Mucosa of descending colon (tissue), 3 donors: ENCODE data around the gene PKD2L2. TPM values are rescaled to one million over a fixed set of nuclear protein-coding genes. Genes with fewer than 3 reads are reported as not detected.
"Not testable (repeated sequence)": the region's sequence is repeated elsewhere in the genome, so short reads cannot be mapped to it uniquely, and the experiment has no call there.

Experiments used
- ATAC-seq: fragments of 200-7000 bp; cut with Tn5 transposase; one replicate; pipeline ENCODE4 v1.9.1; 2020; ENCODE audit warnings: mild to moderate bottlenecking, moderate library complexity
- DNase-seq, 3 donors: peaks; one replicate each; pipeline ENCODE4 v3.0.0-alpha.2; 2020
- H3K36me3 ChIP-seq: fragments of 200-600 bp; one replicate; pipeline ENCODE4 v1.8.0; 2021; ENCODE audit warnings: low read depth, mild to moderate bottlenecking
- H3K4me1 ChIP-seq: fragments of 200-600 bp; one replicate; pipeline ENCODE4 v1.8.0; 2021; ENCODE audit warnings: low read depth, mild to moderate bottlenecking
- H3K4me3 ChIP-seq: fragments of 200-600 bp; one replicate; pipeline ENCODE4 v1.8.0; 2021; ENCODE audit warnings: mild to moderate bottlenecking
- H3K9me3 ChIP-seq: fragments of 200-600 bp; one replicate; pipeline ENCODE4 v1.8.0; 2021; ENCODE audit warnings: mild to moderate bottlenecking
- CTCF ChIP-seq: fragments of 200-600 bp; IDR thresholded peaks from one replicate; pipeline ENCODE4 v1.8.0; 2022; ENCODE audit warnings: antibody characterized with exemption, mild to moderate bottlenecking
- intact Hi-C, 2 donors: fragments of 100-400 bp; cut with DNase I in 1 of 2; cut with micrococcal nuclease in 1 of 2; formaldehyde crosslinking; loops; one replicate each; pipeline versions ENCODE4 v1.11.0 to v1.11.1; 2022; cut with DNase I, micrococcal nuclease
- total RNA-seq, 3 donors: library from RNA; stranded (reverse); fragmentation: NEBNext Ultra II Directional in 2 of 3; extraction: Animal tissue kit (Norgen Biotek cat#: 25700) in 2 of 3; gene quantifications; one replicate each; pipeline versions ENCODE4 v1.2.1 to v1.2.4, GENCODE V29; 2021 to 2023
- donor health status: DM: no; HTN: no; CAD: no; lungs with moderate emphysema.
- donor health status: DM: no; HTN: no; CAD: no.
- donor health status: DM: no; HTN: yes; CAD: no.

Gene PKD2L2
- total RNA-seq, 3 donors from 2014 or later, result not detected

- TF ChIP-seq CTCF, result no peak
- Histone ChIP-seq H3K4me3 (no peak overlapping the region), H3K4me1 (peaks cover 3% of the 10 kb centered on the region), H3K9me3 (no peaks in the 10 kb centered on the region), H3K36me3 (no peaks in the 10 kb centered on the region)
- ATAC-seq, result no peak
- intact Hi-C loops, result no loop called here
- no peak for DNase-seq
These were observed 45.9 kb downstream of the PKD2L2 start for GRCh38 chr5:137935190-137935589.

GRCh38 chr5:137935694-137936093, 46.4 kb downstream of the PKD2L2 start:
- DNase-seq (no peak), ATAC-seq (no peak)
- no peak for TF ChIP-seq CTCF
- no peak overlapping the region for H3K4me3 ChIP-seq
- H3K9me3 ChIP-seq, result no peaks in the 10 kb centered on the region
- peaks cover 3% of the 10 kb centered on the region for H3K4me1 ChIP-seq
- H3K36me3 ChIP-seq, result no peaks in the 10 kb centered on the region
- intact Hi-C loops, result no loop called here

- DNase-seq, result no peak
- no peak overlapping the region for H3K4me3 ChIP-seq
- TF ChIP-seq CTCF, result no peak
- peaks cover 4% of the 10 kb centered on the region for H3K36me3 ChIP-seq
- H3K4me1 ChIP-seq, result peaks cover 2% of the 10 kb centered on the region
- no peaks in the 10 kb centered on the region for H3K9me3 ChIP-seq
- no peak for ATAC-seq
- intact Hi-C loops, result no loop called here
These were observed 48.9 kb downstream of the PKD2L2 start for GRCh38 chr5:137937994-137938750.

GRCh38 chr5:137938751-137939143, 49.5 kb downstream of the PKD2L2 start:
- DNase-seq (no peak), ATAC-seq (no peak)
- no peak for TF ChIP-seq CTCF
- H3K4me3 ChIP-seq, result no peak overlapping the region
- peaks cover 7% of the 10 kb centered on the region for H3K36me3 ChIP-seq
- no peaks in the 10 kb centered on the region for H3K9me3 ChIP-seq
- no peaks in the 10 kb centered on the region for H3K4me1 ChIP-seq
- intact Hi-C loops, result no loop called here

GRCh38 chr5:137939331-137939730, 50.1 kb downstream of the PKD2L2 start:
- ATAC-seq, result no peak
- Histone ChIP-seq H3K4me3 (no peak overlapping the region), H3K9me3 (no peaks in the 10 kb centered on the region), H3K4me1 (no peaks in the 10 kb centered on the region), H3K36me3 (peaks cover 7% of the 10 kb centered on the region)
- DNase-seq, result no peak
- TF ChIP-seq CTCF, result no peak
- intact Hi-C loops, result no loop called here

- H3K36me3 ChIP-seq, H3K4me1 ChIP-seq, H3K9me3 ChIP-seq, DNase-seq, ATAC-seq, intact Hi-C loops, H3K4me3 ChIP-seq: not testable (repeated sequence)
These were observed 55.0 kb downstream of the PKD2L2 start for GRCh38 chr5:137944280-137944679.
